ENCODE measurements around the gene TMEM223.
"Not testable (repeated sequence)": the region's sequence is repeated elsewhere in the genome, so short reads cannot be mapped to it uniquely, and the experiment has no call there.

The TMEM223 gene

DNA sequence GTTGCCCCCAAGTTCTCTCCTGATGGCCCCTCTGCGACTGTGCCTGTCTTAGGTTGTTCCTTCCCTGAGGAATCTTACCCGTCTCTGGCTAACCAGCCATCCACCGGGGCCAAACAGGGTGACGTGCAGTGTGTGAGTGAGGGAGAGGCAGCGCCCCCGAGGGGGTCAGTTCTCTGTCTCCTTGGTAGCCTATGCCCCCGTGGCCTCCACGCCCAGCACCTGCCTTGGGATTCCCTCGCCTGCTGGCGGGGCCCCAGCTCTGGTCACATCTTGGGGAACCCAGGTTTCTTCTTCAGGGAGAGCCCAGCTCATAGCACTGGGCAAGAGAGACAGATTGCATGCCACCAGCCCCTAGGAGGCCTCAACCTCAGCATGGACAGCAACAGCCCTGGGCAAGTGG, 7.7 kb upstream of the TMEM223 start:
- DNase-seq (ENCODE audit: low read depth) = no peak

DNA sequence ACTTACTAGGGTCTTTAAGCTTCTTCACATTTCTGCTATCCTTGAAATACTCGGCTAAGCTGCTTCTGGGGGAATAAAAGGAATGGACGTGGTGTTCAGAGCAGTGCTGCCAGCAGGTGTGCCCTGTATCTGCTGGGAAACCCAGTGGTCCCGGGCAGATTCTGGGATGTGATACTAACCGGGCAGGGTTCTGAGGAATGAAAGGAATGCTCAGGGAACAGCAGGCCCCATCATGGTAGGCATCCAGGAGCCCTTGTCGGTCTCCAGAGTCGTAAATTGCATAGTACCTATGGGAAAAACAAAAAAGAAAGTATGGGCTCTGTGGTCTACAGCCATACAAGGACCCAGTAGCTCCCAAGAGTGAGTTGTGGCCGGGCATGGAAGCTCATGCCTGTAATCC, 4.5 kb upstream of the TMEM223 start:
- no peak for DNase-seq (ENCODE audit: low read depth)

DNA sequence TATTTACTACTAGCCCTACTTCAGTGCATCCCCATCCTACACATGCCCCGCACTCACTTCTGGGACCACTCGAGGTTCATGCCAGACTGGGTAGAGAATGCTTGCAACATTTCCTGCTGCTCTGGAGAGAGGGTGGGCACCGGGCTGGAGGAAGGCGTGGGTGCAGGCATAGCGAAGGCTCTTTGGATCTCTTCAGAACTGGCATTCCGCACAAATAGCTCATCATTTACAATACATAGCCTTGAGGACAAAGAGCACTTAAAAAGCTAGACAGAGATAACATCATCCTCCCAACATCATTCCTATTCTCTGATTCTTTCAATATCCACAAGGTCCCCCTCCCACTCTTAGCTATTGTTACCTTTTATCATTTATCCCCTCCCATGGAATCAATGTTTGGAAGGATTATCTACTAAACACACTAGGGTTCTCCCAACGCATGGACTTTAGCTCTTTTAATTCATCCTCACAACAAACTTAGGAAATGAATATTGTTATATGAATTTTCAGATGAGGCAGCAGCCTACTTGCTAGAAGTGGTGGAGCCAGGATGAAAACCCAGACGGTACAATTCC, 2.5 kb upstream of the TMEM223 start:
- no peak for DNase-seq (ENCODE audit: low read depth)

DNA sequence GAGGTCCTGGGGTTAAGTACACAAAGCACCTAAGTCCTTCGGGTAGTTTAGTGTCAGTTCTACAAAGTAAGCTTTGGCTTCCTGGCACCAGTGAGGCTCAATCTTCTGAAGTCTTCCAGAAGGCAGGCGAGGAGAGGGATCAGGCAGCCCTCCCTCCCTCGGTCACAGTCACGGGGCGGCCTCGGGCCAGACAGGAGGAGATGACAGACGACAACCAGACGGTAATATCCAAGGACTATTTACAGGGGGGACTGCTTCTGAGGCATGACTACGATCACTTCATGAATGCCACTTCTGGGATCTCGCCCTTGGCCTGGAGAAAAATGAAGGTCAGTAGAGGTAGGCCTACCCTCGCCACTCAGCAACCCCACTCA, 383 bp upstream of the TMEM223 start:
- DNase-seq (ENCODE audit: low read depth) = peak; percentile 15

DNA sequence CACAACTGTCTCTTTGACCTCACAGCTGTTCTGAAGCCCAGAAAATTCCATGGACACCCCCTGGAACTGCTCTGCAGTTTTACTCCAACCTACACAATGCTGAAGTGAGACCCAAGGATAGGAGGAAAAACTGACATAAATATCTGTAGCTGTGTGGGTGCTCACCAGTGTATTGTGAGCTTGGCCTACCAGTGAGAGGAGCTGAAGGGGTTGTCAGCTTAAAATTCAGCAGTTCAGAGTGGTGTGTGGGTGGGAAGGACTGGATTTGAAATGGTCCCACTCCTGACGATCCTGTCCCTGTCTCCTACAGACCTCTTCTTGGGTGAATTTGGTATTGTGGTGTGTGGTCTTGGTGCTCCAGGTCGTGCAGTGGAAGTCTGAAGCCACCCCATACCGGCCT, 2.2 kb downstream of the TMEM223 start:
- DNase-seq (ENCODE audit: low read depth) = no peak

DNA sequence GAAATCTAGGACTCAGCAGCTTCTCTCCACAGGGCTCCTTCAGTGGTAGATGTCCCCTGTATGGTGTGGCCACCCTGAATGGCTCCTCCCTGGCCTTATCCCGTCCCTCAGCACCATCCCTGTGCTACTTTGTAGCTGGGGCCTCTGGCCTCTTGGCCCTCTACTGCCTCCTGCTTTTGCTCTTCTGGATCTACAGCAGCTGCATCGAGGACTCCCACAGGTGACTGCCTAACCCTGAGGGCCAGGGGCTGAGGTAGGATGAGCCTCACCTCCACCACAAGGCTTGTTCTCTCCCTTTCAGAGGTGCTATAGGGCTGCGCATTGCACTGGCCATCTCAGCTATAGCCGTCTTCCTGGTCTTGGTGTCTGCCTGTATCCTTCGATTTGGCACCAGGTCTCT, 2.8 kb downstream of the TMEM223 start:
- DNase-seq (ENCODE audit: low read depth) = no peak

DNA sequence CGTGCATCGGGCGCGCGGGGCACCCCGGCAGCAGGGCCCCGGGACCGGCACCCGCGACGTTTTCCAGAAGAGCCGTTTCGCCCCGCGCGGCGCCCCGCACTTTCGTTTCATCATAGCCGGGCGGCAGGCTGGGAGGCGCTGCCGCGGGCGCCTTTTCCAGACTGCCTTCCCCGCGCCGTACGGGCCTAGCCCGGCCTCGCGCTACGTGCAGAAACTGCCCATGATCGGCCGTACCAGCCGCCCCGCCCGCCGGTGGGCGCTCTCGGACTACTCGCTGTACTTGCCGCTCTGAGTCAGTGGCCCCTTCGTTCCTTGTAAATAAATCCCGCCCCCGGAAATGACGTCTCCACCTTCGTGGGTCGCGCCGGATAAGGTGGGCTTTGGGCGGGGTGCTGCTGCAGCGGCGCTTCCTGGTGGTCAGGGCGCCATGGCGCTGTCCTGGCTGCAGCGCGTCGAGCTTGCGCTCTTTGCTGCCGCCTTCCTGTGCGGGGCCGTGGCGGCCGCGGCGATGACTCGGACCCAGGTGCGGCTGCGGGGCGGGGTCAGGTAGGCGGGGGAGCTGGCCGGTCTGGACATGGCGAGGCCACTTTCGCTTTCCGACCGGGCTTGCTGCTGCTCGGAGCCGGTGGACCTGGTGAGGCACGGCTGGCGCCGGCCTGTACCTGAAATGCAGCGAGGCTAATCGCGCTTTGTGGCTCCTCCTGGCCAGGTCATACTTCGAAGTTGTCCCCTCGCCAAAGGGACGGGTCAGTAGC, 4.6 kb downstream of the TMEM223 start, which contains the start of gene TMEM179B:
TSS of gene TMEM179B (plus strand) at position 398 of the 755 bp plus-strand sequence. CDS start at position 428, 30 bp downstream.
- DNase-seq (ENCODE audit: low read depth) = peak; percentile 97

DNA sequence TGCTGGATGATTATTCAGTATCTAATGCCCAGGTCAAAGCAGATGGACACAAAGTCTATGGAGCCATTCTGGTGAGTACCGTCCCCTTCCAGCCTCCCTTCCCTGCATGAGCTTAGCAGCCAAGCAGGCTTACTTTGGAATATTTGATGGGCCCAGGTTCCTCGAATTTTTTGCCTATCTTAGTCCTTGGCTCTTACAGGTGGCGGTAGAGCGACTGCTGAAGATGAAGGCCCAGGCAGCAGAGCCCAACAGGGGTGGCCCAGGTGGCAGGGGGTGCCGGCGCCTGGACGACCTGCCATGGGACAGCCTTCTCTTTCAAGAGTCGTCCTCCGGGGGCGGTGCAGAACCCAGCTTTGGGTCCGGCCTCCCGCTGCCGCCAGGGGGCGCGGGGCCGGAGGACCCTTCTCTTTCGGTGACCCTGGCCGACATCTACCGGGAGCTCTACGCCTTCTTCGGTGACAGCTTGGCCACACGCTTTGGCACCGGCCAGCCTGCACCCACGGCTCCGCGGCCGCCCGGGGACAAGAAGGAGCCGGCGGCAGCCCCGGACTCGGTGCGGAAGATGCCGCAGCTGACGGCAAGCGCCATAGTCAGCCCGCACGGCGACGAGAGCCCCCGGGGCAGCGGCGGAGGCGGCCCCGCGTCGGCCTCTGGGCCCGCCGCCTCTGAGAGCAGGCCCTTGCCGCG, 5.3 kb downstream of the TMEM223 start:
- peak; percentile 67 for DNase-seq (ENCODE audit: low read depth)

DNA sequence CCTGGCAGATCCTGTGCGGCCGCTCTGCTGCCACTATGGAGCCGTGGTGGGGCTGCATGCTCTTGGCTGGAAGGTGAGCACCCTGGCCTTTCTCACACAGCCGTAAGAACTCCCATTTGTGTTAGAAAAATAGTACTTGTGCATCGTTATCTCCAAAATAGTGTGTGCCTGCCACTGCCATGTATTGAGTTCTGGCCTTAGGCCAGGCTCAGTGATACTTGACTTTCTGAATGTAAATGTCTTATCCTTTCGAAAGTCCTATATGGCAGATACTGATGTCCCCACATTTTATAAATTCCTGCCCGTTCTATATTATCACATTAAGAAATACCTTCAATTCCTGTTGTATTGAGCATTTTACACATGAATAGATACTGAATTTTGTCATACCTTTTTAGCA, 9.1 kb downstream of the TMEM223 start:
- DNase-seq (ENCODE audit: low read depth) = no peak

DNA sequence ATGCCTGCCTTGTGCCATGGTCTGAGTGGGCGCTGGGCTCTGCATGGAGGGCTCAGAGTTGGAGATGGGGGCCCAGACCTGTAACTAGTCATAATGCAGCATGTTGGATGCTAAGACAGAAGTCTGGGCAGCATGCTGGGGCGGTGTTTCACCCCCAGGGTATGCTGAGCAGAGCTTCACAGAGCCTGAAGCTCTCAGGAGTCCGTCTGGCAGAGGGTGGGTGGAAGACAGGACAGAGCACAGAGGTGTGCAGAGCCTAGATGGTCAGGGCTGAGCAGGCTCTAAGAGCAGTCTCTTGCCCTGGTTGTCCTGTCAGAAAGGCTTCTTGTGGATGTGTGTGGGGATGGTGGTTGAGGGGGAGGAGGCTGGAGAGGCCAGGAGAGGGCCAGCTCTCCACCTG, 13.4 kb downstream of the TMEM223 start:
- DNase-seq (ENCODE audit: low read depth) = no peak

DNA sequence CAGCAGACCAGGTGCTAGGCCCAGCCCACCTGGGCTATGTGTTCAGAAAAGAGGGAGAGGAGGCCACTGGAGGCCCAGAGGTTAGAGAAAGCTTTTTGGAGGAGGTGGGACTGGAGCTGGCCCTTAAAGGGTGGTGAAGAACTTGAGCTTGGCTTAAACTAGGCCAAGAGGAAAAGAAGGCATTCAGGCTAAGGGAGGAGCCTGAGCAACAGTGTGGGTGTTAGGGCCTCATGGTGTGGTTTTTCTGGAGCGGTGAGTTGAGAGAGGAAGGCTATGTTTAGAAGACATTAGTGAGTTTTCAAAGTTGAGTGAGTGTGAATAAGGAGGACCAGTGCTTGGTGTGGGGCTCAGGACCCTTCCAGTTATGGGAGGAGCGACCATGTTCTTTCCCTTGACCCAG, 14.4 kb downstream of the TMEM223 start:
- DNase-seq (ENCODE audit: low read depth) = no peak

DNA sequence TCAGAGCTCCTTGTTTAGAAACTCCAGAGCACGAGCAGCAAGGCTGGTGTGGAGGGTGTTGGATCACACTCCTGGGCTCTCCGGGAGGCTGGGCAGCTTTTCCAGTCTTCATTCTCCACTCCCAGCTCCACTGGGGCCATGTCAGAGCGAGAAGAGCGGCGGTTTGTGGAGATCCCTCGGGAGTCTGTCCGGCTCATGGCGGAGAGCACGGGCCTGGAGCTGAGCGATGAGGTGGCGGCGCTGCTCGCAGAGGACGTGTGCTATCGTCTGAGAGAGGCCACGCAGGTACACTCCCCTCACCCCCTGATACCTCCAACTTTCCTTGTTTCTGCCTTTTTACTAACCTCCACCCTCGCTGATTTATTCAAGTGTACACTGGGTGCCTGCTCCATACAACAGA, 16.2 kb downstream of the TMEM223 start:
- DNase-seq (ENCODE audit: low read depth) = no peak

DNA sequence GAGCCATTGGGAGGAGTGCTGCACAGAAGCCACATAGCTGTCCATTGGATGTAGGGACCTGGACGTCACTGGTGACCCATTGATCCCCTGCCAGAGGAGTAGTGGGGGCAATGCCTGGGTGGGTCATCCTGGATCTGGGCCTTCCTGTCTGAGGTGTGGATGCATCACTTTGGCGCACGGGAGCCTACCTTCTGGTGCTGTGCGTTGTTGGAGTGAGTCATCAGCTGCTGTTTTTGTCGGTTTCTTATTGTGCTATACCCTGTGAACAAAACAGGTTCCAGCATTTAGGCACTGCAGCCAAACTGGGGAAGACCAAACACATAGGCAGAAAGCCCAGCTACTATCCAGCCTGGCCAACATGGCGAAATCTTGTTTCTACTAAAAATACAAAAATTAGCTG, 17.4 kb downstream of the TMEM223 start:
- no peak for DNase-seq (ENCODE audit: low read depth)

DNA sequence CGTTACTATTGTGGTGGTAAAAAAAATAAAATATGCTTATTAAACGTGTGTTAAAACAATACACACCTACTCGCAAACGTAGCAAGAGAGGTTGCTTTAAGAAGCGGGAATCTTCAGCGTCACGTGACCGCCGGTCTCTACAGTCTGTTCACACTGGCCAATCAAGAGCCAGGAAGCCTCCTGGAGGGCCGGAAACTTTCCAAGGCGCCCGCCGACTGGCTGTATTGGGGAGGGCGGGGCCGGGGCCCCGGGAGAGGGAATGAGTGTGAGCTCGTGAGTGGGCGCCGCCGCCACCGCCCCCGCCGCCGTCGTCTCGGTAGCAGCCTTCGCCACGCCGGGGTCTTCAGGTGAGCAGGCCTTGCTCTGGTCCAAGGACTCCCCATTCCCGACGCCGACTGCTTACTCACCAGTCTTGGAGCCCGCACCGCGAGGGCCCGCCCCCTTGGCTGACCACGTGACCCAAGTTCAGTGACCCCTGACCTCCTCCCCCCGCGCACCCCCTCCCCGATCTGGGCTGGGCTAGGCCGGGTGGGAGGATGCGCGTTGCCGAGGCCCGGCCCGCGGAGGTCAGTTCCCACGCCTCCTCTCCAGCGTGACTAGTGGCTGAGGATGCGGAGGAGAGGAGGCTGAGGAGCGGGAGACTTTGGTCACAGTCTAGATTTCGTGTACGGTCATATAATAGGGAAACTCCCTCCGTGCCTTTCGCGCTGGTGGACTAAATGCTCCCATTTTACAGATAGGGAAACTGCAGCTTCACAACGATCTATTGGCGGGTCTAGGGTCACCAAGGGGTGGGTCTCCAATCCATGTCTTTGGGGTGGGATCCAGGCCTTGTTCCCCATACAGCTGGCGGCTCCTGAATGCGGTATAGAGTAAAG, 20.4 kb downstream of the TMEM223 start, which contains the start of gene TAF6L:
TSS of gene TAF6L (plus strand) at position 253 of the 878 bp plus-strand sequence. CDS start 4,388 bp downstream, outside the sequence.
- DNase-seq (ENCODE audit: low read depth) = peak; percentile 91

DNA sequence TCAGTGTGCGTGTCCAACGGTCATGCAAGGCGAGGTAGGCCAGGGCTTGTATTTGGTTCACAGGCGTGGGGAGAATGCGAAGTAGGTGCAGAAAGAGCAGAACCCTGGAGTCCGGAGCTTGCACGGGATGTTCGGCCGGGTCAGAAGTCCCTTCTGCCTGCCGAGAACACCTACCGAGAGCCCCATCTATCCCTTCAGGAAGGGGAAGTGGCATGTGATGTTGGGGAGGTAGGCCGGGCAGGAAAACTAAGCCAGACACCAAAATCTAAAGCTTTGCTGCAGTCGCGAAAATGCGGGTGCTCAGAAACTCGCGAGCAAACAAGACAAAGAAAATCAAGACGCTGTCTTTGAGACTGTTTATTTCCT, 21.0 kb downstream of the TMEM223 start:
- DNase-seq (ENCODE audit: low read depth) = no peak

DNA sequence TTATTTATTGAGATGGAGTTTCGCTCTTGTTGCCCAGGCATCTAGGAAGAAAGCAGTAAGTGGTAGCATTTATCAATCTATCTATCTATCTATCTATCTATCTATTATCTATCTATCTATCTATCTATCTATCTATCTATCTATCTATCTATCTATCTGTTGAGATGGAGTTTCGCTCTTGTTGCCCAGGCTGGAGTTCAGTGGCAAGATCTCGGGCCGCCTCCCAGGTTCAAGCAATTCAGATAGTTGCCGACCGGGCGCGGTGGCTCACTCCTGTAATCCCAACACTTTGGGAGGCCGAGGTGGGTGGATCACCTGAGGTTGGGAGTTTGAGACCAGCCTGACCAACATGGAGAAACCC, 31.0 kb downstream of the TMEM223 start:
- not testable (repeated sequence) for DNase-seq (ENCODE audit: low read depth)

DNA sequence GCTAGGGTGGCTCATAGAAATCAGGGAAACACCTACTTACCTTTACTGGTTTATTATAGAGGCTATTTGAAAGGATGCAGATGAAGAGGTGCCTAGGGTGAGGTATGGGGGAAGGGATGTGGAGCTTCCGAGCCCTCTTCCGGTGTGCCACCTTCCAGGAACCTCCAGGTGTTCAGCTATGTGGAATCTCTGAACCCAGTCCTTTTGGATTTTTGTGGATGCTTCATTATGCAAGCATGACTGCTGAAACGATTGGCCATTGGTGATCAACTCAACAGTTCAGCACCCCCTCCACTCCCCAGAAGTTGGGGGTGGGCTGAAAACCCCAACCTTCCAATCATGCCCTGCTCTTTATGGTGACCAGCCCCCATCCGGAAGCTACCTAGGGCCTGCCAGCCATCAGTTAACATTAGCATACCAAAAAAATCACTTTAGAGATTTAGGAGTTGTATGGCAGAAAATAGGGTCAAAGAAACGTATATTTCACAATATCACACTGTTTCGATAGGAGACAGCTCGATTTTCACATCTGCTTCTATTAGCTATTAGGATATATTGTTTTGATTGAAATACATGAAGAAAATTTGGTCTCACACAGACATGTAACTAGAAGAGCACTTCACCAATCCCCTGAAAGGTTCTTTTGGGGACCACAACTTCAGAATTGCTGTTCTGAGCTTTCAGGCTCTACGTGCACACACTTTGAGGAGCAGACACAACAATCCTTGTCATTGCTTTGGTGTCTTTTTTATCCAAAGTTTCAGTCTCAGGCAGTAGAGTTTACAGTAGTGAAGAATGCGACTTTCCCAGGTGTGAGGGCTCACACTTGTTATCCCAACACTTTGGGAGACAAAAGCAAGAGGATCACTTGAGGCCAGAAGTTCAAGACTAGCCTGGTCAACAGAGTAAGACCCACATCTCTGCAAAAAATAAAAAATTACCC, 33.7 kb downstream of the TMEM223 start:
- DNase-seq (ENCODE audit: low read depth) = no peak

DNA sequence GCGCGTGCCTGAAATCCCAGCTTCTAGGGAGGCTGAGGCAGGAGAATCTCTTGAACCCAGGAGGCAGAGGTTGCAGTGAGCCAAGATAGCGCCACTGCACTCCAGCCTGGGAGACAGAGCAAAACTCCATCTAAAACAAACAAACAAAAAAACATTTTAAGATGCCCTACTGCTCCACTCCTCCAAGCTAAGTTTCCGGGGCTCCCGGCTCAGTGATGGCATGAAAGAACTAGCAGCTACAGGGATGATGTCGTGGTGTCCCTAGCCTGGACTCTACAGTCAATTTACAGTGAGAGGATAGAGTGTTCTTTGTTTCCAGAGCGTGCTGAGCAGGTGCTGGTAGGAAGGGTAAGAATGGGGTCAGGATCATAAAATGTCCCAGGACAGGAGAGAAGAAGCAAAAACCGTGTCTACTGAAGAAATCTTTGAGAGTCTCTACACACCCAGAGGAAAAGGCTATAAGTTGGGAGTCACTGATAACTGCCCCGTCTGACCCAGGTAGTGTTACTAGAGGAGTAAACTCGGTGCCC, 36.7 kb downstream of the TMEM223 start:
- no peak for DNase-seq (ENCODE audit: low read depth)

DNA sequence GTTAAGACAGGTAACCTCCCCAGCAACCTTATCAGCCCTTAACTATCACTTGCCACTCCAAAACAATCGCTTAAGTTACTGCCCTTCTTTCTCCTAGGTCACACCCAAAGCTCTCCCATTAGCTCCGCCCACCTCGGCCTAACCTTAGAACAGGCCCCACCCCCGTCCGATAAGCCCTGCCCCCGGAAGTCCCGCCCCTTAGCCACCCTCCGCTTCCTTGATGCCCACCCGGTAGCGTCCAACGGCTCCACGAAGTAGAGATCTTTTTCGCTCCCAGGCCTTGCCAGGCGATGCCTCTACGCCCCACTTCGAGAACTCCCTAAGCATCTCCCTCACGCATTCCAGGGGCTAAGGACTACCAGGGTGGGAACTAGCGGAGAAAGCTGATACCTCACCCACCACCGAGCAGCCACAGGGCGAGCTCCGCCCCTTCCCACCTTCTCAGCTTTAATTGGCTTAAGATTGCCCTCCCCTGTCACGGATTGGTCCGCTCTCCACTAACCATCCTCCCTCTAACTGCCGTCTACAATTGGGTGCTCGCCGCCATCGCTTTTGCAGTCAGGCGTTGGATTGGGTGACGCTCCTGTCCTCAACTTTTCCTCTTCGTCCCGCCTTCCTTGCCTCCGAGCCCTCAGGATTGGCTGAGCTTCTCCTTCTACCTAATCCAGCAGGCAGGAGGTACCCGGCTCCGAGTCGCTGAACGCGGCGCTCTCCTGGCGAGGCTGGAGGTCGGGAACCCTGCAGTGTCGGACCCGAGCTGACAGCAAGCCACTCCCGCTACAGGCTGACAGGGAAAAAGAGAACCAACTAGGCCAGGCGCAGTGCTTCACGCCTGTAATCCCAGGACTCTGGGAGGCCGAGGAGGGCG, 37.8 kb downstream of the TMEM223 start, which contains the start of gene ZBTB3:
TSS of gene ZBTB3 (minus strand) at position 425 of the 868 bp plus-strand sequence. CDS start 496 bp downstream, outside the sequence.
- DNase-seq (ENCODE audit: low read depth) = peak; percentile 97
